GM19438 (cell line): ENCODE results near the gene DPYD.
"Not testable (repeated sequence)": the region's sequence is repeated elsewhere in the genome, so short reads cannot be mapped to it uniquely, and the experiment has no call there.

Experiments
- ATAC-seq: cut with Tn5 transposase; IDR thresholded peaks from one replicate; pipeline ENCODE4 v1.9.1; 2021; ENCODE audit warnings: low read depth; ENCODE audit not compliant: unreplicated experiment

The DPYD gene

DNA sequence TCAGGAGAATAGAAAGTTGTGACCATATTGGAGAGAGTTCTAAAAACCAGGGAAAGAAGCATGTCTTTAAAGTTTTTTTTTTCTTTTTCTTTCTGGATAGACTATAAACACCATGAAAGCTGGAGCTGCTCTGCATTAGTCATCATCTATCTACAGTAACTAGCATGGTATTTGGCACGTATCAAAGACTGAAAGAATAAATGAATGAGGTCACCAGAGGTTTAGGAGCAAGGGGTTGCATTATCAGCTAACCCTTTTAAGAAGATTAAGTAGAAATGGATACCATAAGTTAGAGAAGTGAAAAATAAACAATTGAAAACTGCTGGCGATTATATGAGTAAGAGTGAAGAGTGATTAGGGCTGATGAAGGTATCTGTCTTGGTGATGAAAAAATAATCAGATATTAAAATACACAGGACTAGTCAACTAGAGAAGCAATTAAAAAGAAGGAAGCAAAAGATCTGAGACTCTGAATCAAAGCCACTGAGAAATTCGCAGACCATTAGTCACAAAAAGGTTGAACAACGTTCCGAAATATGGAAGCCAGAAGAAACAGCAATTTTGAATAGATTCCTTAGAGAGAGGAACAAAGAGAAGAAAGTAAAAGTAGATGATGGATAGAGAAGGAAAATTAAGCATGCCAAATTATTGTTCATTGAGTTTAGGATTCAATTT, 536.4 kb downstream of the DPYD start:
- no peak for ATAC-seq

DNA sequence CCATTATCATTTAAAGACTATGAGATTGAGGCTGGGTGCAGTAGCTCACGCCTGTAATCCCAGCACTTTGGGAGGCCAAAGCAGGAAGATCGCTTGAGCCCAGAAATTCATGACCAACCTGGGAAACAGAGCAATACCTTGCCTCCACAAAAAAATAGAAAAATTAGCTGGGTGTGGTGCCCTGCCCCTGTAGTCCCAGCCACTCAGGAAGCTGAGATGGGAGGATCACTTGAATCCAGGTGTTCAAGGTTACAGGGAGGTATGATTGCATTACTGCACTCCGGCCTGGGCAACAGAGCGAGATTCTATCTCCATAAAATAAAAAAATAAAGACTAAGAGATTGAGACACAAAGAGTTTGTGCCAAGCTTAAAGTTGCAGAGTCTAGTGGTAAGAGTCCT, 537.0 kb downstream of the DPYD start:
- no peak for ATAC-seq

DNA sequence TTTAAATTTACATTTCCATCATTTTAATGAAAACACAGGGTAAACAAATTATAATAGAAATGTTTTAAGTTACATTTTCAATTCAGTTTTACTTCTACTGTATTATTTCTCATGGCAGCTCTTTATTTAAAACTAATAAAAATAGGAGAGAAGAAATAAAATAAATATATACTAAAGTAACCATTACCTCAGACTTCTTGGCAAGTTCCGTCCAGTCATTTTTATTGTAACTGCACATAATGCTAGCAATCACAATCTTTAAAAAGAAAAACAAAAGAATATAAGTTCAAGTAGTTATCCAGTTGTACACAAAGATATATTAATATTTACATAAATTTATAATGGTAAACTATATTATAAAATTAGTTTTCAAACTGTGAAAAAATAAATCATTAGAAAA, 538.6 kb downstream of the DPYD start:
- no peak for ATAC-seq

DNA sequence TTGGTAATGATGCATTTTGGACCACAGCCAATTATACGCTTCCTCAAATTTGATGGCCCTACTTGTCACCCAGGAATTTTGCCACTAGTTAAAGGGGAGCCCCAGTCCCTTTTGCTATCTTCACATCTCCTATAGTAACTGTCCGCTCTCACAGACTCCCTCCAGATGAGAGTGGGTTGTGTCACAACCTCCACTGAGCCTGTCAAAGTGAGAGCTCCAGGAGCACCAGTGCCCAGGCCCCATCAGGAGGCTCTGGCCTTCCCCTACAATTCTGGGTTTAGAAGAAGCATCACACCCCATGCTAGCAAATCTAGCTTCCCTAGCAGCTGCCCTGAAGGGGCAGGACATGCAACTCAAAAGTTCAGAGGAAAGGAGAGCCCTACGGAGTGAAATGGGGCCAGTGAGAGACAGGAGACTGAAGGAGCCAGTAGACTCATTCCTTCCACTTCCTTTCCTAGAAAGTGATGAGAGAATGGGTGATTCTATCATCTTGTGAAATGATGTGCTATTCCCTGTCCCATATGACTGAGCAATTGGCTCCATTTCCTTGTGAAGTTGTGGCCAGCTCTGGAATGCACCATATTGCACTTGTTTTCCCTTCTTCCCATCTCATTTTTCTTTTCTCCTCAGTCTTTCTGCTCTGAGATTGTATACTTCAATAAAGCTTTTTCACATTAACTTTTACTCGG, 541.3 kb downstream of the DPYD start:
- no peak for ATAC-seq

DNA sequence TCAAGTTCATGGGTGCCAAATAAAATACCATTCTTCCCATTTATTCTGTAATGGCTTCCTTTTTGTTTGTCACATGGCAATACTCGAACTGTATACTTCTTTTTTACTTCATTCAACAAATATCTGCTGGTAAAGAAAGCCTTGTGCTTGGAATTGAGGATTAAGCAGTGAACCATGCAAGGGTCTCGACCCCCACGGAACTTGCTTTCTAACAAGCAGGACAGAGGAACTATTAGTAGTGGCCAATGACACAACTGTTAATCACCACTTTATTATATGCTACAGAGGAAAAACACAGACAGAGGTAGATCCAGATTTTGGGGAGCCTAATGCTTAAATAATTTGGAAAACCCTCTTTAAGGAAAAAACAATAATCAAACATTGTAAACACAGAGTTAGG, 542.2 kb downstream of the DPYD start:
- no peak for ATAC-seq

DNA sequence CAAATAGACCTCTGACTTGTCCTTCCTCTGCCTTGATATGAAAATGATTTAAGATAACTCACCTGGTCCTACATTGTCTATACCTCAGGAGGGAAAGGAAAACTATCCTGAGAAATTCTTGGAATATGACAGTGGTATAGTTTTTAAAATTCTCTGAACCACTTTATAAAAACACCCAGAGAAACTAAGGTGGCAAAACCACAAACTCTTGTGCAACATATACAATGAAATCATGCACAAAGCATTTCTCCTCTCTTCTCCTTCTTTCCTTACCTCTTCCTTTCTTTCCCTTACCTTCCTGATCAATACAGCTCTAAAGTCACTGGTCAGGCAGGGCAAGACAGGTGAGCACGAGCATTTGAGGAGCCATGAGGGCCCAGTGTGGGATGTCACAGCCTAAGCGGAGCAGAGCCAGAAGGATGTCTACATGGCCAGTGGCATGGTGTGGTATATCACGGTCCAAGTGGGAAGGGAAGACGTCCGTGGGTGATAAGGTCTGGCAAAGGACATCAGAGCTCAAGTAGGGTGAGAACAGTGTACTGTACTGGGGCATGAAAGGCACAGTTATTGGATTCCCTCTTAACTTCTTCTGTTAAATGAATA, 543.3 kb downstream of the DPYD start:
- ATAC-seq = no peak

DNA sequence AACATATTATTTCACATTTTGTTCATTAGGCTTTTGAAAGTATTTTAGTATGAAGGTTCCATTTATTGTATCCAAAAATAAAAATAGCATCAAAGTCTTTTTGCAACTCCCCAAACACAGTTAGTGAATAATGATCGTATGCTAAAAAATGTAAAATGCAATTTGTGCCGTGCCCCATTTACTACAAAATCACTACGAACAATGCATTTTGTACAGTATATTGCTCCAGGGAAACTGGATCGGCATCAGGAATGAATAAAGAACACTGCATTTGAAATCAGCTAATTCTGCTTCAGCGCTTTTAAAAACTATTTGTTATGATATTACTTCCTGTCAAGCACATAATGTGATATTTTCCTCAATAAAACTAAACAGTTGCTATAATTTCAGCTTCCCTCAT, 547.8 kb downstream of the DPYD start:
- no peak for ATAC-seq

DNA sequence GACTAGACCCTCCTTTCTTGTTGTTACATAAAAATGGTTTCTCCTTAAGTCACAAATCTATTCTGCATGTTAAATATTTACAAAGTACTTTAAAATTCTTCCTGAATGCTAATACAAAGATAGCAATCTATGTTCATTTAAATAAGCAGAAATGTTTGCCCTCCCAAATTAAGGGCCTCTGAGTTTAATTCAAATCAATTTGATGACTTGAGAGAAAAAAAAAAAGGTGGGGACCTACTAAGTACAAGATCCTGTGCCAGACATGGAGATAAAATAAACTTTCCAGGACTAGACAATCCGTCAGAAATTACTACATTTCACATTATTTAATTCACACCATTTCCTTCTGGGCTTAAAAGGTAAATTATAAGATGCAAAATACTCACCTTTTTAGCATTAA, 548.3 kb downstream of the DPYD start:
- no peak for ATAC-seq

DNA sequence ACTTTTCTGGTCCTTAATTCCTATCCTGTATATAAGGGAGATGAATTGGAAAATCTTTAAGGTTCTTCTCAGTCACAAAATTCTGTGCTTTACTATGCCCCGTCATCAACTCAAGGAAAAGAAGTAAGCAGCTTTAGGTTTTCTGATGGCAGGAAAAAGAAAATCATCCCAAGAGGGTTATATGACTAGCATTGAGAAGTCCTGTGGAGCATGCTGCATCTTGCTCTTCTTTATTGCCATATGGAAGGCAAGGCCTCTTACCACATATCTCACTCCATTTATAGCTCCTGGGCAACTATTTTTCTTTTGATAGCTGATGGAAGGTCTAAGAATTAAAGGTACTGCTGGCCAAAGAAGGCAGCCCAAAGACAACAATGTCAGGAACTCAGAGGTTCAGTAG, 552.5 kb downstream of the DPYD start:
- no peak for ATAC-seq

DNA sequence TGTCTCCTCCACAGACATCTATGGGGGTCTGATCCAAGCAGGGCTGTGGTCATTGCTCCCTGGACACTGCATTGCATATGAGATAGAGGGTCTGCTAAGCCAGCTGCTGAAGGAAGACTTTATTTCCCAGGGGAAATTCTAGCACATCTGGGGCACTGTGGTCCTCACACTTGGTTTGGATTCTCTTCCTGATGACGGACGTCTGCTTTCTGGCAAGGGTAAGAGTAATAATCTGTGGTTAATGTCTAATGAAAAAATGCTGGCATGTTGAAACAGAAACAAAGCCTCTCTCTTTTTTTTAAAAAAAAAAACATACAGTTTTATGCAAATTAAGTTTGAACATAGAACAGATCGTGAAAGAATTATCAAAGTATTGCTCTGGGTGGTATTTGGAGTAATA, 553.9 kb downstream of the DPYD start:
- ATAC-seq = no peak

DNA sequence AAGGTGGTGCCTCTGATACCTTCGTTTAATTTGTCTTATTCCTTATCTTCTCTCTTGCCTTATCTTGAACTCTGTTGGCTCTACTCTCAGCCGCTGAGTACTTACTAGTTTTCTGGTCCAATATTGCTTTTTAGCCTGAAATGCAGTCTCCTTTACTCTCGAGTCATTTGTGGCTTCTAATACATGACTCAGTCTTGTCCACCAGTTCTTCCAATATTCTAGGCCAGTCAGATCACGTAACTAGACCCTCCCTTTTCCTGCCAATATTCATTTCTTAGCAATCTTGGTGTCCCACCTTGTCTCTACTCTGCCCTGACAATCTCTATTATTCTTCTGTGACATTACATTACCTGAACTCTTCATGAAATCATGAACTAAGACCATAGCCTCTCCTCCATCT, 555.8 kb downstream of the DPYD start:
- no peak for ATAC-seq

DNA sequence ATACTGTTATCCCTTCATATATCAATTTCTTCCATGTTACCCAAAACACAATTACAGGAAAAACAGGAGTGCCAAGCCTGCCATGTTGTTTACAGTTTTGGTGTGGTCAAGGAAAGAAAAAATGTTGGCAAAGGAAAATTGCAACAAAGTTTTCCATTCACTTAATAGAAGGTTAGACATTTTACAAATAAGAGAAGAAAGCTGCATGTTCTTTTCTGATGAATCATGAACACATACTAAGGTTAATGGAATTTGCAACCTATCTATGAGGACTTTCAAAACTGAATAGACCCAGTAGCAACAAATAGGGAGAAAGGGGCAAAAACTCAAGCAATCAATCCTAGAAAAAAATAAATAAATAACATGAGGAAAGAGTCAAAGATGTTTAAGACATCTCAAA, 556.7 kb downstream of the DPYD start:
- no peak for ATAC-seq

DNA sequence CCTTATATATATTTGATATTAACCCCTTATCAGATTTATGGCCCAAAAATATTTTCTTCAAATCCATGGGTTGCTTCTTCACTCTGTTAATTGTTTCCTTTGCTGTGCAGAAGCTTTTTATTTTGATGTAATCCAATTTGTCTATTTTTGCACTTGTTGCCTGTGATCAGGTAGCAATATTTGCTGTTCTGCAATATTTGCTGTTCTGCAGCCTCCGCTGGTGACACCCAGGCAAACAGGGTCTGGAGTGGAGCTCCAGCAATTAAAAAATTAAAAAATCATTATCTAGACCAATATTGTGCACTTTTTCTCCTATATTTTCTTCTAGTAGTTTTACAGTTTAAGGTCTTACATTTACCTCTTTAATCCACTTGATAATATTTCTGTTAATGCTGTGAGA, 564.5 kb downstream of the DPYD start:
- ATAC-seq = no peak

DNA sequence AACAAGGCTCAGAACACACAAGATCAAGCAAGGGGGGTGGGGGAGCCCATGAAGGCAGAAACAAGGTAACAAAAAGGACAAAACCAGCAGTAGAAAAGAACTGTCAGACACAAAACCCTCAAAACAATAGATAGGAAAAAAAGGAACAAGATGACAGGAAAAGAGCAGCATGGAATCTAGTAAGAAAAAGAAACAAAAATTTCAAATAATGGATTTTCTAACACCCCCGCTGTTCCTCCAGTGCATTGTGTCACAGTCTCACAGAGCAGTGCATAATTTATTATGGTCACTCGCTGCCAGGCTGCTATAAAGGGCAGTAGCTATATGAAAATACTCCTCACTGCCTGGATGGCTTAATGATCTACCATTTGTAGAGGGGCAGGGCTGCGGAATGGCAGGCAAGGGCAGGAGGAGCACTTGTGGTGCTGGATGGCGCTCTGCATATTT, 567.9 kb downstream of the DPYD start:
- no peak for ATAC-seq

DNA sequence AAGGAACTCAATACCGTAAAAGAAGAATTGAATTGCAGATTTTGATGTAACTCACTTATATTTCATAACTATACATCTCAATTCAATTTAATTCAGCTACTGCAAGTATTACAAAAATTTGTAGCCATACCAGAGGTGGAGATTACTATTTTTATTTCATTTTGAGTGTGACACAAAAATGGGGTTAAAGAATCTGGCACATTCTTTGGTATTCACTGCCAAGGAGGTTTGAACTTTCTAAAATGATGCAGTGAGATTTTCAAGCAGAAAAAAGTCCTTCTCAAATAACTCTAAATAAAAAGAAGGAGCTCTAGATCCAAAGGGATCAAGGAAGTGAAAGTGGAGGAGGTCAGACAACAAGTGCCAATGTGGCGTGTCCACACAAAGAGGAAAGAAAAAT, 569.0 kb downstream of the DPYD start:
- ATAC-seq = no peak

DNA sequence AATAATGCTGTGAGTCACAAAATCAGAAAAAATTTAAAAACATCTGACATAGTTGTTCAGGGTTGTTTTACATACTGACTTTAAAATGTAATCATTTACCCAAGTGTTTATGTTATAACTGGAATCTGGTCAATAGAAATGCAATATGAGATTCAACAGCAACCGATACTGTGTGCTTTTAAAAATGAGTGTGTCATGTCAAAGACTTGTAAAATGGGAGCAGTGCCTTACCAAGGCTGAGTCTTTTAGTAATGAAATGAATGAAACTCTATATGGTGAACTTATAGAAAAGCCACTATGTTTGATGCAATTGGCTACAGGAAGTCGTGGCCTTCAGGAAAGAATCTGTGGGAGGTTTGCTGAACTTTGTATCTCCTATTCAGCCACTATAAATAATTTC, 570.2 kb downstream of the DPYD start:
- ATAC-seq = no peak

DNA sequence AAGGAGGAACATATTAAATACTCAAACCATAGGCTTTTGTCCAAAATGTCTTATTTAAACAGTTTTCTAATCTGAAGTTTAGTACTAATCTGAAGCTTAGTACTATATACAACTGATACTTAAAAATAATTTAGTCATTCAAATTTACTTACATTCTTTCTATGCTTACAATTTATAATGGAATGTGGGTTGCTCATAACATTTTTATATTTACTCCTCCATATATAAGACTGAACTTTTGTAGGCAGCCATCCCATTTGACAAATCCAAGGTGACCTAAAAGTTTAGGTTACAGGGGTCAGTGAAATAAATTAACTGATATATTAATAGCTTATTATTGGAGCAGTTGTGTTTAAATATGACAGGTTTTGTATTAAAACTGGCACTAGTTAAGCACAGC, 570.6 kb downstream of the DPYD start:
- no peak for ATAC-seq

DNA sequence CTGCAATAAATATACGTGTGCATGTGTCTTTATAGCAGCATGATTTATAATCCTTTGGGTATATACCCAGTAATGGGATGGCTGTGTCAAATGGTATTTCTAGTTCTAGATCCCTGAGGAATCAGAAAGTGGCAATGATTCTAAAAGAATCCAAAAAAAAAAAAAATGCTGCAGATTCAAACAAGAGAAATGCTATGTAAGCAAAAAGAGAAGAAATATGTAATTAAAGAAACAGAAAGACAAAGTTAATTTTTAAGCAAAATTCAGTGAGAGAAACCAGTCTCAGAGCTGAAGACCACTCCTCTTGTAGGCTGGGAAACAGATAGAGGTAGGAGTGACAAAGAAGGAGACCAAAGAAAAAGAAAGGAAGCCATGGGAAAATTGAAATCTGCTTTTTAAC, 571.0 kb downstream of the DPYD start:
- not testable (repeated sequence) for ATAC-seq

DNA sequence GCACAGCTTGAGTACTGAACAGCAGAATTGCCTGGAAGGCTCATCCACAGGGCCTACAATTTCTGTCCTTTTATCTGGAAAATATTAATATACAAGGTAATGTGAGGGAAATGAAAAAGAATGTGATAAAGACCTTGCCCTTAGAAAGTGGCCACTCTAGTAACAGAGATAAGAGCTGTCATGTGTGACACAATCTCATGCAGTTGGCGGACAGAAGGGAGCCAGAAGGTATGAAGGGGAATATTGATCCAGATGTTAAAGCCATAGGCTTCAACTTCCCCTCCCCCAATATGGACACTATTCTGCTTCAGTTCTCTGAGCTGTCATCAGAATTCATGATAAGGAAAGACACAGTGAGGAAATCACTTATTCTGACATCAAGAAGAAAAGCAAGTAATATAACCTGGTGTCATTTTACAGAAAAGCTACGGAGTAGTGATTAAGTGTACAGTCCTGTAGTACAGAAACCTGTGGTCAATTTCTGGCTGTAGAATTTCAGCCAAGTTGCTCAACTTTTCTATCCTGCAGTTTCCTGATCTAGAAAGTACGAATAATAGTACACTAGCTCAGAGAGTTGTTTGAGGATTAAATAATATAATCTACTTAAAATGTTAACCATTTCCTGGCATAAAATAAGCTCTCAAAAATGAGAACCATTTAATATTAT, 572.1 kb downstream of the DPYD start:
- no peak for ATAC-seq

DNA sequence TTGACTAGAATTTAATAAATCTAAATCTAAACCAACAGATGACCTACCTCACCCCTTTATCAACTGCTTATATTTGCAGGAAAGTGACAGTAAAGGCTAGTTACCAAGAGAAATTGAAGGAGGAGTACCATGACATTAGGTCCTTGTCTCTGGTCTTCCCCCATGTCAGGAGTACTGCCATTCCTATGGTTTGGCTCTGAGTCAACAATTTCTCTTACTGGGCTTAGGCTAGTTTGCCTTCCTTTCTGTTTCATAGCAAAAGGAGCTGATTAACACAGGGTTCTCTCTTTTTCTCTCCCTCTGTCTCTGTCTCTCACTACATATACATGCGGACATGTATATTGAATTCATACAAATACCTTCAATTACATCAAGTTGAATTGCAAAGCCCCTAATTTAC, 579.9 kb downstream of the DPYD start:
- ATAC-seq = no peak

DNA sequence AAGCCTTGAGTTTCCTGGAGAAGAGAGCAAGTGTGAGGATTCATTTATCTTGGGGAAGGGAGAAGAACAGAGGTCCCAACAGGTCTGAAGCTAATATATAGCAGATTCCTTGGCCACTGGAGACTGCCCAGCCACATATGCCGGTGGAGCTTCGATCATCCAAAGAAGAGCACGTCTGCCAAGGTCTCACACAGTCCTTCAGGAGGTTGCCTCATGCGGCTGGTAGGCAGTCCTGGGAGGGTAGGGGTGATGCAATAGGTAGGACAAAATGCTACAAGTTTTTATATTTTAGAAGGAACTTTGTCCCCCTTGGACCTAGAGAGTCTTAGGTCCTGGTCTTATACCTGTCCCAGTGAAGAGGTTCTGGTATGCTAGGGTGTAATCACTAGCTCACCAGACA, 582.5 kb downstream of the DPYD start:
- ATAC-seq = no peak
